GM23338 (cell line): ENCODE data around the gene UPF2. TPM values are rescaled to one million over a fixed set of nuclear protein-coding genes. Genes with fewer than 3 reads are reported as not detected.

Experiments
- ATAC-seq: fragments of 200-7000 bp; cut with Tn5 transposase; 3 replicates; pipeline ENCODE4 v1.9.1; 2020
- DNase-seq: peaks from one replicate; pipeline ENCODE4 v3.0.0-alpha.2; 2015; ENCODE audit warnings: low spot score
- H2AFZ ChIP-seq: fragments of 200-600 bp; sonication (generic); 2 replicates; pipeline ENCODE4 v1.8.0; 2016; ENCODE audit warnings: antibody characterized with exemption, mild to moderate bottlenecking, moderate library complexity
- H3F3A ChIP-seq: fragments of 200-600 bp; sonication (generic); replicated peaks from 2 replicates; pipeline ENCODE4 v1.8.0; 2017; ENCODE audit warnings: antibody characterized with exemption, mixed run types, low read depth
- H3K27ac ChIP-seq: fragments of 200-600 bp; sonication (generic); 2 replicates; pipeline ENCODE4 v1.6.1; 2016; ENCODE audit warnings: low read depth
- H3K27me3 ChIP-seq: fragments of 200-600 bp; sonication (generic); 2 replicates; pipeline ENCODE4 v1.8.0; 2016; ENCODE audit warnings: mild to moderate bottlenecking, mixed run types, moderate library complexity; ENCODE audit not compliant: insufficient read depth
- H3K36me3 ChIP-seq: fragments of 200-600 bp; sonication (generic); 2 replicates; pipeline ENCODE4 v1.8.0; 2016; ENCODE audit warnings: mild to moderate bottlenecking; ENCODE audit not compliant: insufficient read depth
- H3K4me1 ChIP-seq: fragments of 200-600 bp; sonication (generic); 2 replicates; pipeline ENCODE4 v1.8.0; 2016; ENCODE audit warnings: mild to moderate bottlenecking, moderate library complexity; ENCODE audit not compliant: insufficient read depth
- H3K4me2 ChIP-seq: fragments of 200-600 bp; sonication (generic); 2 replicates; pipeline ENCODE4 v1.7.1; 2017; ENCODE audit warnings: mixed run types
- H3K4me3 ChIP-seq: fragments of 200-600 bp; sonication (generic); 2 replicates; pipeline ENCODE4 v1.6.1; 2016; ENCODE audit warnings: mixed run types
- H3K79me2 ChIP-seq: fragments of 200-600 bp; sonication (generic); replicated peaks from 2 replicates; pipeline ENCODE4 v1.8.0; 2017; ENCODE audit warnings: mild to moderate bottlenecking; ENCODE audit not compliant: insufficient read depth
- H3K9me2 ChIP-seq: fragments of 200-600 bp; sonication (generic); 2 replicates; pipeline ENCODE4 v1.8.0; 2017; ENCODE audit not compliant: insufficient read depth
- H4K20me1 ChIP-seq: fragments of 200-600 bp; sonication (generic); replicated peaks from 2 replicates; pipeline ENCODE4 v1.8.0; 2017; ENCODE audit warnings: mild to moderate bottlenecking; ENCODE audit not compliant: insufficient read depth
- H3K27ac Mint-ChIP-seq: 2 replicates; pipeline ENCODE4 v1.8.0; 2020; ENCODE audit warnings: inconsistent platforms, mild to moderate bottlenecking, moderate library complexity, mixed read lengths
- H3K27me3 Mint-ChIP-seq: 3 replicates; pipeline ENCODE4 v1.8.0; 2022; ENCODE audit warnings: low read depth, mild to moderate bottlenecking, moderate library complexity, mixed read lengths, inconsistent platforms; ENCODE audit not compliant: insufficient read depth, poor library complexity
- H3K36me3 Mint-ChIP-seq: 3 replicates; pipeline ENCODE4 v1.8.0; 2021; ENCODE audit warnings: low read depth, mild to moderate bottlenecking, inconsistent platforms, moderate library complexity, mixed read lengths
- H3K4me1 Mint-ChIP-seq: 3 replicates; pipeline ENCODE4 v1.8.0; 2020; ENCODE audit warnings: mild to moderate bottlenecking, inconsistent platforms, mixed read lengths
- H3K4me3 Mint-ChIP-seq: 3 replicates; pipeline ENCODE4 v1.8.0; 2021; ENCODE audit warnings: moderate library complexity, mild to moderate bottlenecking, inconsistent platforms, mixed read lengths
- H3K9me3 Mint-ChIP-seq: 3 replicates; pipeline ENCODE4 v1.8.0; 2020; ENCODE audit warnings: moderate library complexity, mild to moderate bottlenecking, inconsistent platforms, mixed read lengths
- CREB1 ChIP-seq: fragments of 250-450 bp; sonication (Bioruptor Pico); IDR thresholded peaks from 2 replicates; pipeline ENCODE4 v1.5.0; 2020; ENCODE audit warnings: low read depth, mild to moderate bottlenecking, moderate library complexity
- CTCF ChIP-seq, 2 experiments: fragments of 200-600 bp in 1 of 2; sonication (generic) in 1 of 2; conservative IDR thresholded peaks; 2 replicates each; pipeline versions ENCODE4 v1.5.1 to v1.6.1; 2016 to 2017; ENCODE audit warnings: antibody characterized with exemption in 2 of 2, low read depth in 2 of 2, mild to moderate bottlenecking in 2 of 2, moderate library complexity in 1 of 2
- ETS1 ChIP-seq: IDR thresholded peaks from 2 replicates; pipeline ENCODE4 v1.6.1; 2016; ENCODE audit warnings: antibody characterized with exemption
- EZH2 ChIP-seq: fragments of 200-600 bp; sonication (generic); IDR thresholded peaks from one replicate; pipeline ENCODE4 v1.8.0; 2017; ENCODE audit warnings: antibody characterized with exemption, mild to moderate bottlenecking, low read depth; ENCODE audit not compliant: unreplicated experiment
- EZH2phosphoT487 ChIP-seq: fragments of 200-600 bp; sonication (generic); IDR thresholded peaks from one replicate; pipeline ENCODE4 v1.8.1; 2018; ENCODE audit warnings: antibody characterized with exemption; ENCODE audit not compliant: unreplicated experiment
- JUNB ChIP-seq: IDR thresholded peaks from one replicate; pipeline ENCODE4 v1.6.1; 2016; ENCODE audit warnings: antibody characterized with exemption; ENCODE audit not compliant: unreplicated experiment
- NANOG ChIP-seq: IDR thresholded peaks from 2 replicates; pipeline ENCODE4 v1.6.1; 2016; ENCODE audit warnings: antibody characterized with exemption, borderline replicate concordance
- POLR2AphosphoS5 ChIP-seq: IDR thresholded peaks from 2 replicates; pipeline ENCODE4 v1.6.1; 2016; ENCODE audit warnings: antibody characterized with exemption, low read depth
- STAT1 ChIP-seq: IDR thresholded peaks from one replicate; pipeline ENCODE4 v1.6.1; 2016; ENCODE audit warnings: antibody characterized with exemption; ENCODE audit not compliant: unreplicated experiment
- ZNF114 ChIP-seq: fragments of 250-450 bp; sonication (Bioruptor Pico); IDR thresholded peaks from 2 replicates; pipeline ENCODE4 v1.5.0; 2020; ENCODE audit warnings: mild to moderate bottlenecking, moderate library complexity
- ZNF331 ChIP-seq: fragments of 250-450 bp; sonication (Bioruptor Pico); IDR thresholded peaks from 2 replicates; pipeline ENCODE4 v1.5.0; 2020; ENCODE audit warnings: low read depth, mild to moderate bottlenecking, moderate library complexity
- ZNF462 ChIP-seq: fragments of 250-450 bp; sonication (Bioruptor Pico); IDR thresholded peaks from 2 replicates; pipeline ENCODE4 v1.5.0; 2020; ENCODE audit warnings: mild to moderate bottlenecking, moderate library complexity
- polyA plus RNA-seq: library from polyadenylated mRNA; unstranded; fragments of >200 nt; fragmentation: Nextera tagmentation; extraction: Ambion mirVana; gene quantifications from 2 replicates; pipeline ENCODE4 v1.2.1, GENCODE V29; 2016
- total RNA-seq: library from RNA; depleted of rRNA; stranded (reverse); fragments of >200 nt; shearing (Covaris generic); gene quantifications from 2 replicates; pipeline ENCODE4 v1.2.3, GENCODE V29; 2014

The UPF2 gene
- total and polyA plus RNA-seq, 2 experiments from 2014 or later = 29.0 to 78.5 TPM

- TF ChIP-seq CTCF (conservative IDR thresholded peaks at IDR 0.05; ENCODE audit: low read depth in 2 of 2) = no peak
Measured at GRCh38 chr10:11961771-11962170, 80.8 kb downstream of the UPF2 start (continued).

GRCh38 chr10:11959966-11960365, 82.6 kb downstream of the UPF2 start:
- H3K27me3 ChIP-seq = no peaks in the 10 kb centered on the region
- H4K20me1 ChIP-seq = no peaks in the 10 kb centered on the region; the same call in 1 of the 2 replicates
- no peak for DNase-seq
- ATAC-seq = no peak
- H3K27ac ChIP-seq = no peak overlapping the region
- Mint-ChIP-seq H3K4me3 (no peak overlapping the region), H3K27ac (no peak overlapping the region), H3K9me3 (no peaks in the 10 kb centered on the region), H3K27me3 (no peaks in the 10 kb centered on the region), H3K36me3 (peaks cover 44% of the 10 kb centered on the region), H3K4me1 (no peaks in the 10 kb centered on the region)
- no peak overlapping the region for H3K4me2 ChIP-seq
- no peak overlapping the region for H2AFZ ChIP-seq
- H3F3A ChIP-seq = no peaks in the 10 kb centered on the region
- H3K4me3 ChIP-seq = no peak overlapping the region
- H3K4me1 ChIP-seq = no peaks in the 10 kb centered on the region
- H3K36me3 ChIP-seq = peaks cover 25% of the 10 kb centered on the region
- no peaks in the 10 kb centered on the region for H3K79me2 ChIP-seq
- H3K9me2 ChIP-seq = no peaks in the 10 kb centered on the region
- TF ChIP-seq ZNF331 (CRISPR knock-in tag) = no peak
- TF ChIP-seq ZNF462 (CRISPR knock-in tag) = no peak
- TF ChIP-seq ETS1 = no peak
- no peak for TF ChIP-seq ZNF114 (CRISPR knock-in tag)
- TF ChIP-seq EZH2phosphoT487 = no peak
- TF ChIP-seq JUNB = no peak
- TF ChIP-seq STAT1 = no peak
- no peak for TF ChIP-seq POLR2AphosphoS5
- TF ChIP-seq CTCF (conservative IDR thresholded peaks at IDR 0.05; ENCODE audit: low read depth in 2 of 2) = no peak
- TF ChIP-seq CREB1 = no peak
- no peak for TF ChIP-seq NANOG
- TF ChIP-seq EZH2 = no peak
